GM12892 (cell line): ENCODE measurements around the gene ADSS1.

Experiments used
- POLR2A ChIP-seq: IDR thresholded peaks from 2 replicates; pipeline ENCODE4 v1.6.1; 2011; ENCODE audit warnings: low read depth, low read length, control low read depth
- POLR2AphosphoS5 ChIP-seq: IDR thresholded peaks from 2 replicates; pipeline ENCODE4 v1.6.1; 2011; ENCODE audit warnings: low read depth, low read length, control low read depth
- TAF1 ChIP-seq: IDR thresholded peaks from 2 replicates; pipeline ENCODE4 v1.6.1; 2011; ENCODE audit warnings: low read depth, mild to moderate bottlenecking, control low read depth, low read length, borderline replicate concordance

DNA sequence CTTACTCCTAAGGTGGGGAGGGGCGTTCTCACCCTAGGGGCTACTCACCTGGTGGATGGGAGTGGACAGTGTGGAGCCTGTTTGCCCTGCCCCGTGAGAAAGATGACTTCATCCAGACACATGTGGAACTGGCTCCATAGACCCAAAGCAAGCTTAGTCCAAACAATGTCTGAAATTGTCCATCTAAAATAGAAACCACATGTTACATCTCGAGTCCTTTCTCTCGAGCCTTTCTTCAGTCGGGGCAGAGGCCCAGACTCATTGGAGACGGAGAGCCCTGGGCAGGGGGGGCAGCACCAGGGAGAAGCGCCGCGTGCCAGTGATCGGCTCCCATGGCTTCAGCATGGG lies 33.2 kb downstream of the ADSS1 start:
- TF ChIP-seq POLR2AphosphoS5 (no peak), POLR2A (no peak), TAF1 (no peak)
